ENCODE results near the gene SART1.

SART1 gene

DNA sequence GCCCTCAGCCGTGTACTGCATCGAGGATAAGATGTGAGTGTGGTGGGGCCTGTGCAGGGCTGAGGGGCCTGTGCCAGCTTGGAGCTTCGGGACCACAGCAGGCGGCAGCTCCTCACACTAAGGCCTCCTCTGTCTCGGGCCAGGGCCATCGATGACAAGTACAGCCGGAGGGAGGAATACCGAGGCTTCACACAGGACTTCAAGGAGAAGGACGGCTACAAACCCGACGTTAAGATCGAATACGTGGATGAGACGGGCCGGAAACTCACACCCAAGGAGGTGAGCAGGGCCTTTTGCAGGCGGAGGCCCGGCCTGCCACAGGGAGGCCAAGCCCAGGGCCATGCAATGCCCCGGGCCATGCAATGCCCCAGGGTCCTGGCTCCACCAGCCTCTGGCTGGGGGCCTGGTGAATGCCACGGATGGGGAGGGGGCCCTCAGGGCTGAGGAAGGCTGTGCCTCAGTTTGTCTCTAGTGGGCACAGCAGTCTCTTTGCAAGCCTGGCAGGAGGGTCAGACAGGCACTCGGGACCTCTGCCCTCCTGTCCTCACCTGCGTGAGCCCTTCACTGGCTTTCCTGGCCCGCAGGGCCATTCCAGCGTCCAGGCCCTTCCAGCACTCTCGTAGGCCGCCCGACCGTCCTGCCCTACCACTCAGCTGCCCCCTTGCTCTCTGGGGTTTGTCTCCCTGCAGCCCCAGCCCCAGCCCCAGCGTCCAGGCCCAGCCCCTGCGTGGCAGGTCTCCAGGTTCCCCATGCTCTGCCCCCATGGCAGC lies 16.3 kb downstream of the SART1 start:
- Histone ChIP-seq H3F3A (ENCODE audit: insufficient read depth) (no peaks in the 10 kb centered on the region), H3K9me2 (replicated peaks; ENCODE audit: insufficient read depth, low read length) (no peaks in the 10 kb centered on the region), H3K4me2 (ENCODE audit: low read depth, low read length, poor library complexity, severe bottlenecking) (no peak overlapping the region), H4K20me1 (ENCODE audit: low read depth, low read length) (no peaks in the 10 kb centered on the region; the same call in 1 of the 2 replicates), H3K9me3 (ENCODE audit: insufficient read depth, low read length) (no peaks in the 10 kb centered on the region), H2AFZ (ENCODE audit: low read depth, low read length, severe bottlenecking) (no peak overlapping the region), H3K79me2 (ENCODE audit: insufficient read depth, low read length) (no peaks in the 10 kb centered on the region), H3K27me3 (ENCODE audit: low read length) (no peaks in the 10 kb centered on the region), H3K27ac (ENCODE audit: low read depth, low read length) (no peak overlapping the region), H3K36me3 (ENCODE audit: low read length) (no peaks in the 10 kb centered on the region), H3K9ac (ENCODE audit: low read length) (no peak overlapping the region), H3K4me3 (ENCODE audit: insufficient read depth, low read length, poor library complexity, severe bottlenecking) (no peak overlapping the region)
- TF ChIP-seq EZH2phosphoT487 (conservative IDR thresholded peaks at IDR 0.05; ENCODE audit: low read length): no peak
- TF ChIP-seq, protein P1, sequence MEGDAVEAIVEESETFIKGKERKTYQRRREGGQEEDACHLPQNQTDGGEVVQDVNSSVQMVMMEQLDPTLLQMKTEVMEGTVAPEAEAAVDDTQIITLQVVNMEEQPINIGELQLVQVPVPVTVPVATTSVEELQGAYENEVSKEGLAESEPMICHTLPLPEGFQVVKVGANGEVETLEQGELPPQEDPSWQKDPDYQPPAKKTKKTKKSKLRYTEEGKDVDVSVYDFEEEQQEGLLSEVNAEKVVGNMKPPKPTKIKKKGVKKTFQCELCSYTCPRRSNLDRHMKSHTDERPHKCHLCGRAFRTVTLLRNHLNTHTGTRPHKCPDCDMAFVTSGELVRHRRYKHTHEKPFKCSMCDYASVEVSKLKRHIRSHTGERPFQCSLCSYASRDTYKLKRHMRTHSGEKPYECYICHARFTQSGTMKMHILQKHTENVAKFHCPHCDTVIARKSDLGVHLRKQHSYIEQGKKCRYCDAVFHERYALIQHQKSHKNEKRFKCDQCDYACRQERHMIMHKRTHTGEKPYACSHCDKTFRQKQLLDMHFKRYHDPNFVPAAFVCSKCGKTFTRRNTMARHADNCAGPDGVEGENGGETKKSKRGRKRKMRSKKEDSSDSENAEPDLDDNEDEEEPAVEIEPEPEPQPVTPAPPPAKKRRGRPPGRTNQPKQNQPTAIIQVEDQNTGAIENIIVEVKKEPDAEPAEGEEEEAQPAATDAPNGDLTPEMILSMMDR (IDR thresholded peaks at IDR 0.05; ENCODE audit: insufficient read depth, low read length, poor library complexity, severe bottlenecking): no peak

DNA sequence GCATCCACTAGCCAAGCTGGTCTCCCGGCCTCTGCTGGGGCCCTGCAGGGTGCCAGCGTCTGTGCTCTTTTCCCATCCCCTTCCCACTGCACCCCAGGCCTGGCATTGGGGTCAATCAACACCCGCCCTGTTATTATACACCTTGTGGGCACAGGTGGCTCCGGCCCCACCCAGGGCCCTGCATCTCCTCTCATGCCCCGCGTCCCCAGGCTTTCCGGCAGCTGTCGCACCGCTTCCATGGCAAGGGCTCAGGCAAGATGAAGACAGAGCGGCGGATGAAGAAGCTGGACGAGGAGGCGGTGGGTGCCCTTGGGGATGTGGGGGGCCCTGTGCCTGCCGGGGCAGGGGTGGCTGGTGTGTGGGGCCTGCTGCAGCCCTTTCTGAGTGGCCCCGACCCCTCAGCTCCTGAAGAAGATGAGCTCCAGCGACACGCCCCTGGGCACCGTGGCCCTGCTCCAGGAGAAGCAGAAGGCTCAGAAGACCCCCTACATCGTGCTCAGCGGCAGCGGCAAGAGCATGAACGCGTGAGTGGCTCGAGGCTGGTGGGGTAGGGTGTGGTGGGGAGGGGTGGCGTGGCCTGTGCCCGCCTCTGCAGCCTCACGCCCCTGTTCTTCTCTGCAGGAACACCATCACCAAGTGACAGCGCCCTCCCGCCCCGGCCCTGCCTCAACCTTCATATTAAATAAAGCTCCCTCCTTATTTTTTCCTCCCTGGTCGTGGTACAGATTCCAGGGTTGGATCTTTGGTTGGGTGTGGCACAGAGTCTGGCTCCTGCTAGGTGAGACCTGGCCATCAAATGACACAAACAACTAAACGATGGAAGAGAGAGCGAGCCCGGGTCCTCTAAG lies 17.1 kb downstream of the SART1 start:
- Histone ChIP-seq H3K9ac (ENCODE audit: low read length) (no peak overlapping the region), H4K20me1 (ENCODE audit: low read depth, low read length) (no peaks in the 10 kb centered on the region; the same call in 1 of the 2 replicates), H3K9me2 (replicated peaks; ENCODE audit: insufficient read depth, low read length) (no peaks in the 10 kb centered on the region), H3K4me3 (ENCODE audit: insufficient read depth, low read length, poor library complexity, severe bottlenecking) (no peak overlapping the region), H3K27ac (ENCODE audit: low read depth, low read length) (no peak overlapping the region), H3K79me2 (ENCODE audit: insufficient read depth, low read length) (no peaks in the 10 kb centered on the region), H3F3A (ENCODE audit: insufficient read depth) (no peaks in the 10 kb centered on the region), H3K27me3 (ENCODE audit: low read length) (no peaks in the 10 kb centered on the region), H2AFZ (ENCODE audit: low read depth, low read length, severe bottlenecking) (no peak overlapping the region), H3K4me2 (ENCODE audit: low read depth, low read length, poor library complexity, severe bottlenecking) (no peak overlapping the region), H3K36me3 (ENCODE audit: low read length) (no peaks in the 10 kb centered on the region), H3K9me3 (ENCODE audit: insufficient read depth, low read length) (no peaks in the 10 kb centered on the region)
- TF ChIP-seq, protein P1 (IDR thresholded peaks at IDR 0.05; ENCODE audit: insufficient read depth, low read length, poor library complexity, severe bottlenecking): no peak
- TF ChIP-seq EZH2phosphoT487 (conservative IDR thresholded peaks at IDR 0.05; ENCODE audit: low read length): no peak

DNA sequence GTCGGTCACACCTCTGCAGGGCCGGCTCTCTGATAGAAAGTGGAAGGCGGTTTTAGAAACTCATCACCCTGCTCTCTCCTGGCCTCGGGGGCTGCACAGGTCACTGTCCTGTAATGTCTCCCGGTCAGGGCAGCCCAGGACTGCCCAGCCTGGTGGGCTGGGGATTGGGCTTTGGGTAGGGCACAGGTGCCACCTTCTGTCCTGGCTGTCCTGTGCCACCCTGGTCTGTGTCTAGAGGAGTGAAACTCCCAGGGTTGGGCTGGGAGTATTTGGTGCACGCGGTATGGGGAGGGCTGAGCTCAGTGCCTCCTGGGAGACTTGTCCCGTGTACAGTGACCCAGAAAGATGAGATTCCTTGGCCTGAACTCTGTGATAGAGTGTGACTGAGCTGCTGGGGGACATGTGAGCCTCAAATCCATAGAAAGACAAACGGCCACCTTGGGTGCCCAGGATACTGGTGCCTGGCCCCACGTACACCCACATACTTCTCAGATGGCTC lies 17.8 kb downstream of the SART1 start:
- H3K4me3 ChIP-seq (ENCODE audit: insufficient read depth, low read length, poor library complexity, severe bottlenecking): no peak overlapping the region
- no peak overlapping the region for H2AFZ ChIP-seq (ENCODE audit: low read depth, low read length, severe bottlenecking)

More for the DNA sequence above, 17.8 kb downstream of the SART1 start:
- Histone ChIP-seq H3K79me2 (ENCODE audit: insufficient read depth, low read length) (no peaks in the 10 kb centered on the region), H3K27me3 (ENCODE audit: low read length) (no peaks in the 10 kb centered on the region), H3K9me3 (ENCODE audit: insufficient read depth, low read length) (no peaks in the 10 kb centered on the region), H3K27ac (ENCODE audit: low read depth, low read length) (no peak overlapping the region), H3K36me3 (ENCODE audit: low read length) (no peaks in the 10 kb centered on the region), H3K4me2 (ENCODE audit: low read depth, low read length, poor library complexity, severe bottlenecking) (no peak overlapping the region), H4K20me1 (ENCODE audit: low read depth, low read length) (no peaks in the 10 kb centered on the region; the same call in 1 of the 2 replicates), H3K9me2 (replicated peaks; ENCODE audit: insufficient read depth, low read length) (no peaks in the 10 kb centered on the region), H3F3A (ENCODE audit: insufficient read depth) (no peaks in the 10 kb centered on the region), H3K9ac (ENCODE audit: low read length) (no peak overlapping the region)
- no peak for TF ChIP-seq EZH2phosphoT487 (conservative IDR thresholded peaks at IDR 0.05; ENCODE audit: low read length)
- TF ChIP-seq, protein P1 (IDR thresholded peaks at IDR 0.05; ENCODE audit: insufficient read depth, low read length, poor library complexity, severe bottlenecking): no peak
